Stimulated activated CD8-positive, alpha-beta memory T cell treated with anti-CD3 and anti-CD28 coated beads, Interleukin-15, amount 100 ng/mL, for 4 hours (primary cell): Measurements from ENCODE around the gene CHRM4.

Source experiments
- DNase-seq, 2 donors: peaks; one replicate each; pipeline ENCODE4 v3.0.0-alpha.2; 2020; ENCODE audit warnings: low read depth in 2 of 2

The CHRM4 gene

DNA sequence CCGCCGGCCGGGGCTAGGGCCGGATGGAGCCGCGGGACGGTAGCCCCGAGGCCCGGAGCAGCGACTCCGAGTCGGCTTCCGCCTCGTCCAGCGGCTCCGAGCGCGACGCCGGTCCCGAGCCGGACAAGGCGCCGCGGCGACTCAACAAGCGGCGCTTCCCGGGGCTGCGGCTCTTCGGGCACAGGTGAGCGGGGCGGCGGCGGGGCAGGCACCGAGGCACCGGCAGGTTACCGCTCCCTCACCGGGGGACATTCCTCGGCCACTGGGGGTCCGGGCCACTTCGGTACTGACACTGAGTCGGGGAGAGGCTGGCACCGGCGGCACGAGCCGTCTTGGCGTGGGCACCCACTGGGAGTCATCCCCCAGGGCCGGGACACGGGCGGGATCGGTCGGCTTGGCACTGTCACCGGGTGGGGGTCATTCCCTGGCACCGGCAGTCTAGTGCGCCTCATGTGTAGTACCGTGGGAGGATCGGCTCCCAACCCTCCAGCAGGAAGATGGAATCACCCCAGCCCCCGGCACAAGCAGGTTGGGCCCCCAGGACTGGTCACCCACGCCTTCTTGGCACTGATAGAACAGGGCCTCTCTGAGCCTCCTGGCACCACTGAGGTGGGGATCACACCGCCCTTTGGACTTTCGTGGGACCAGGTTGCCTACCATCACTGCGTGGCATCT, 43.8 kb downstream of the CHRM4 start:
- no peak for DNase-seq

DNA sequence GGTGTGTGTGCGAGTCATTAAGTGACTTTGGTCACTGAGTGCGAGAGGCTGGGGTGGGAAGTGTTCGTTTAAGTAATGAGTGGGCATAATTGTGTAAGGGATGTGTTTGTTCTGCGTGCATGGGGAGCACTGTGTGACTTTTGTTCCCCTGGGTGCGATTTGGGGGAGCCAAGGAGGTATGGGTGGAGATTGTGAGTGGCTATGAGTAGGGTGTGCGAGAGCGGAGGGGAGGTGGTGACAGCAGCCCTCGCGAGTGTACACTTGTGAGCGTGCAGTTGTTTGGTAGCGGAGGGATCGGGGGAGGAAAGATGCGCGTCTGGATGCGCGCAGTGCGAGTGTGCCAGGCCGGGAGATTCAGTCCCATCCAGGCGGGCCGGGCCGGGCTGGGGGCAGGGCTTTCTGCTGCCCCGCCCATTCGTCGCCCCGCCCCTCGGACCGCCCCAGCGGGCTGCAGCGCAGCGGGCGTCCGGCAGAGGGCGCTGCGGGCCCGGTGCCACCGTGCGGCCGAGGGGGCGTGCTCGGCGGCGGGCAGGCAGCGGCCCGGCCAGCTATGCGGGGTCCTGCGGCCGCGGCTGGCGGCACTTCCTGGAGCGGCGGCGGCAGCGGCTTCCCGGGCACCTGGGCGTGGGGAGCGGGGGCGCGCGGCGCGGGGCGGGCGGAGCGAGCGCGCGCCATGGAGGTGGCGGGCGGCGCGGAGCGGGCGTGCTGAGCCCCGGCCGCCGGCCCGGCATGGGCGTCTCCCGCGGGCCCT, 44.5 kb downstream of the CHRM4 start, which contains the start of gene DGKZ:
DGKZ (plus strand) TSS at position 578 of the 751 bp plus-strand sequence. CDS start 197 bp downstream, outside the sequence.
- DNase-seq: peak; percentile 69 to 85

DNA sequence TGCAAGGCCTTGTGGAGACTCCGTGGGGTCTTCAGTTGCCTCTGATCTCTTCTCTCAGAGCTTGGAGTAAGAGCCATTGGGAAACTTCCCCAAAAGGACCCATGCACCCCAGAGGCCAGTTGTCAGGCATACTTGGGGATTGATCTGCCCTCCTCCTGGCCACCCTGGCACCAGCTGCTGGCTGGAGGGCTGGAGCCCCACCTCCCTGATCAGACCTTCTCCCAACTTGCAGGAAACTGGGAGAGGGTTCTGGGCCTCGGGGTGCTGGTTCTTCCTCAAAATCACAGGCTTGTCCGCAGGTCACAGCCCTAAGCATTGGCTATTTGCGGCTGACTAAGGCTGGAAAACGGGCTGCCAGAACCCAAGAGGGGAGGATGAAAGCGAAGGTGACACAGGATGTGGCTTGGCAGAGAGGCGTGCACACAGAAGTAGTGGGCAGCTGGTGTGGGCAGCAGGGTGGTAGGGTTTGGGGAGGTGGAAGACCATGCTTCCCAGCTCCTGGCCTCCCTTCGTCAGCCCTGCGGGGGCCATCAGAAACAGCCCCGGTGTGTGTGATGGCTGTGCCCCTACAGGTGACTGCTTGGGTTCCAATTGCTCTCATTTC, 45.6 kb downstream of the CHRM4 start:
- no peak for DNase-seq

DNA sequence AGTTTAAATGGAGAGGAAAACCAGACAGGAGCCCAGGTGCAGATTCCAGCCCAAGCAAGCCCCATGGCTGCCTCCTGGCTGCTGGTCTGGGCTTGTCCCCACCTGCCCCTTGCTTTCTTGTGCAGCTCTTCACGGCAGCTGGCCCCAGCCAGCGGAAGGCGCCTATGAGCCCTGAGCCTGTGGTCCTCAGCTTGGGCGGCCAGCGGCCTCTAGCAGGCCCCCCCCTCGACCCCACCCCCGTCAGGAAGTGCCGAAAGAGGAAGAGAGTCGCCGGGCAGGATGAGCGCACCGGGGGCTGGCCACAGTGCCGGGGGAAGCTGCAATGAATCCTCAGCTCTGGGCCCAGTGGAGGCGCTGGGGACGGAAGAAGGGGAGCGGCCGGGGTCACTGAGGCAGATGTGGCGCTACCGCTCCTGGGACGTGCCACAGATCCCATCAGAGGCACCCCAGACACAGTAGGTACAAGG, 46.4 kb downstream of the CHRM4 start:
- DNase-seq: no peak

DNA sequence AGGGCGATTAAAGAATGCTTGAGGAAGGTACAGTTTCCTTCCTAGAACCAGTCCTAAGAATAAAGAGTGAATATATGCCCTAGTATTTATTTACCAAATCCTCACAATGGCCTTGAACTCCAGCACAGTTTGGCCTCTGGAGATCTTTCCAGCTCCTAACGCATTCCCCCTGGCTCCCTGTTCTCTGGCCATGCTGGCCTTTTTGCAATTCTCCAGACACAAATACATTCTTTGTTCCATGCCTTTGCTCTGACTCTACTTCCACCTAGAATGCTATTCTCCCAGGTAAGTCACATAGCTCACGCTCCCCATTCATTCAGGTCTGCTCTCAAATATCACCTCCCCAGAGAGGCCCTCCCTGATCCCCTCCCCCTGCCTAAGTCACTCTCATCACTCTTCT, 48.1 kb downstream of the CHRM4 start:
- no peak for DNase-seq

DNA sequence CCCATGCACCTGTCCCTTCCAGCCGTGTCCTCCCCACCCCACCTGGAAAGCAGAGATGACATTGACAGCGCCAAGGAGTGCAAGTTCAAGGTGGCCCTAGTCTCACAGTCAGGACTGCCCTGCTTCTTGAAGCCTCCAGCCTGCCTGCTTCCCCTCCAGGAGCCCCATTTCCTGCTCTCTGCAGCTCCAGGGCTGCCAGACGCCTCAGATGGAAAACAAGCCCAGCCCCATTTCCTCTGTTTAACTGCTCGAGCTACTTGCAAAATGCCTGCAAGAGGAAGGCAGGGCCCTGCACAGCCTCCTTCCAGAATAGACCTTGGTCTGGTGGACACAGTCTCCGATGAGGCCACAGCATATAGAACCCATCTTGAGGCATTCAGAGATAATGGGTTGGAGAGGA, 49.3 kb downstream of the CHRM4 start:
- DNase-seq: no peak

DNA sequence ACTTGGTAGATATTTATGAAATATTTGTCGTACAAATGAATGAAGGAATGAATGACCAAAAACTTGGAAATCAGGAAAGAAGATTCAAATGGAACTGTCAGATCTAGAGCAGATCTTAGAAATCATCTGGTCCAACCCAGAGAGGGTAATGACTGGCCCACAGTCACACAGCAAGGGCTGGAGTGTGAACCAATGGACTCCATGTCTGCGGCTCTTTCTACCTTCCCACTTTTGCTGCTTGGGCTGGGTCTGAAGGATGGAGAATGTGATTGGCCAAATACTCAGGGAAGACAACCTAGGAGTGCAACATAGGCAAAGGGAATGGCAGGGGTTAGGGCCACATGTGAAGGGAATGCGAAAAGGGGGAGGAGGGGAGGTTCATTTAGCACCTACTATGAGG, 50.1 kb downstream of the CHRM4 start:
- no peak for DNase-seq

DNA sequence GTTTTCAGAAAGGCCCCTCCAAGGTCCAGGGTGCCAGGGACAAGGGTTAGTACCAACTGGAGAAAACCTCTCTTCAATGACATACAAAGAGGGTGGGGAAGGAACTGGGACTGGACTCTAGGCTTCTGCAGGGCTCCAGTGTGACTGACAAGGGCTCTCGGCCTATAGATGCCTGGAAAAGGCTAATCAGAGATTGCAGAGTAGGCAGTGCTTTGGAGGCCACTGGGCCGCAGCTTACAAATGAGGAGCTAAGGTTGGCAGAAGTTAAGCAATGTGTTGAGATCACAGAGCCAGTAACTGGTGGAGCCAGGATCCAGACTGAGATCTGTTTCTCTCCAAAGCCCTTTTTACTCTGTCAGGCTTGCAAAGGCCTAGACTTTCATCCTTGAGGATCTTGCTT, 51.8 kb downstream of the CHRM4 start:
- DNase-seq: no peak

DNA sequence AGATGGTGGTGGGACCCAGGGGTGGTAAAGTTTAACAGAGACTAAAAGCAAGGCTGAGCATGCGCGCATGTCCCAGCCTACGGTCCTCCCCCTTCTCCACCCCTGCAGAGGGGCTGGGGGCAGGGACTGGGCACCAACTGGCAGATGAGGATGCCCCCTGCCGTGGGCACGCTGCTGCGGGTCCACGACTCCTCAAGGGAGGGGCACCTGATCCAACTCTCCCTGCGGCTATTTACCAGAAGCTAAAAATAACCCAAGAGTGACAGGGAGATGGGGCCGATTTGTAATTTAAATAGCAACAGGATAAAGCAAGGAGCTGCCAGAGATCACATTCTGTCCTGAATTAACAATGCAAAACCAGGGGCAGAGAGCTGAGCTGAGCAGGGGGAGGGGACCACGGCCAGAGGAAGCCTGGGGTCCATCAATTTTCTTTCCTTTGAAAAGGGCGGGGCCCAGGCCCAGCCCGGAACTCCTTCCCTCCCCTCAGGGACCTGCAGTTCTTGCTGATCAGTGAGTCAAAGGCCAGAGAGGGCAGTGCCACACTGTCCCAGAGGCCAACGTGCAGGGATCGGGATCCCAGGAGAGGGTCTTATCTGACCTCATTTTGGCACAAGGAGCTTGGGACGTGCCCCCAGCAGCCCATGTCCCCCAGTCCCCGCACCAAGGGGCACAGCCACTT, 52.4 kb downstream of the CHRM4 start:
- no peak for DNase-seq

DNA sequence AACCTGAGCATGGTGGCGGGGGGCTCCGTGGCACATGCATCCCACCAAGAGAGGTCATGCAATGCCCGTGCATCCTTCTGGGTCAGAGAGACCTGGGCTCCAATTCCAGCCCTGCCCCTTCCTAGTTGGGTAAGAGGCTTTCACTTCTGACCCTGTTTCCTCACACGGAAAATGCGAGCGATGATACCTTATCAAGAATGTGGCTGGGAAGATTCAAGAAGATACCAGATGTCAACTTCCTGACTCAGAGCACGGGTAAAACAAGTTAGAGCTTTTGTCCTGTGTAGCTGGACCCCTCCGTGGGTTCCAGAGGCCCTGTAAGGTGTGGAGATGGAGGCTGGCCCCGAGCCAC, 53.0 kb downstream of the CHRM4 start:
- no peak for DNase-seq

DNA sequence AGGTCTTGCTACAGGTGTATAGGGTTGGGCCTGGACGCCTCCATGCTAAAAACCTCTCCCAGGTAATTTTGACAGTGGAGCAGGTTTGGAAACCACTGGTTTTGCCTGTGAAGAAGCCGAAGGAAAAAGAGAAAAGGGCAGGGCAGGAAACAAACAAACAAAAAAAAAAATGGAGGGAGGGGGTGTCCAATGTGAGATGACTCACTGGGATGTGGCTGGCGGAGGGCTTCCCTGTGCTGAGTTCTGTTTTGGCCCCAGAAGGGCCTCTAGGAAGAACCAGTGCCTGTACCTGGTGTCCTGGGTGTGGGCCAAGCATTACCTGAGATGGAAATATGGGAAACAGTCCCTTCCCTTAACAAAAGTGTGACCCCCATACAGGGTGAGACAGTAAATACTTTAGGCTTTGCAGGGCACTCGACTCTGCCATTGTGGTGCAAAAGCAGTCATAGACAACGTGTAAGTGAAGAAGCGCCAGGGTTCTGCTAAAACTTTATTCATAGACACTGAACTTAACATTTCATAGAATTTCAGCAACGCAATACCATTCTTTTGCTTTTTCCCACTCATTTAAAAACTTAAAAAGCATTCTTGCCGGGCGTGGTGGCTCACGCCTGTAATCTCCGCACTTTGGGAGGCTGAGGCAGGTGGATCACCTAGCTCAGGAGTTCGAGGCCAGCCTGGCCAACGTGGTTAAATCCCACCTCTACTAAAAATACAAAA, 53.8 kb downstream of the CHRM4 start:
- no peak for DNase-seq

DNA sequence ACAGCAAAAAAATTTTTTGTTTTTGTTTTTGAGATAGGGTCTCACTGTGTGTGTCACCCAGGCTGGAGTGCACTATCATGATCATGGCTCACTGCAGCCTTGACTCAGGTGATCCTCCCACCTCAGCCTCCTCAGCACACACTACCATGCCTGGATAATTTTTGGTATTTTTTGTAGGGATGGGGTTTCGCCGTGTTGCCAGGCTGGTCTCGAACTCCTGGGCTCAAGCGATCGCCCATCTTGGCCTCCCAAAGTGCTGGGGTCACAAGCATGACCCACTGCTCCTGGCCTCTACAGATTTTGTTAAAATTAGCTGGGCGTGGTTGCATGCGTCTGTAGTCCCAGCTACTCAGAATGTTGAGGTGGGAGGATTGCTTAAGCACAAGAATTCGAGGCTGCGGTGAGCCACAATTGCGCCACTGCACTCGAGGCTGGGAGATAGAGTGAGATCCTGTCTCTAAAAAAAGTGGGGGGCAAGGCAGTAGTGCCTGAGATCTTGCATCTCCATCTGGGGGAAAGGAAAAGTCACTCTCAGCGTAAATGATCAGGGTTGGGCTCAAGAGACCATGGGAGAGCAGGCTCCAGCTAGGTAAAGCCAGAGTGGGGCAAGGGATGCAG, 54.9 kb downstream of the CHRM4 start:
- no peak for DNase-seq

DNA sequence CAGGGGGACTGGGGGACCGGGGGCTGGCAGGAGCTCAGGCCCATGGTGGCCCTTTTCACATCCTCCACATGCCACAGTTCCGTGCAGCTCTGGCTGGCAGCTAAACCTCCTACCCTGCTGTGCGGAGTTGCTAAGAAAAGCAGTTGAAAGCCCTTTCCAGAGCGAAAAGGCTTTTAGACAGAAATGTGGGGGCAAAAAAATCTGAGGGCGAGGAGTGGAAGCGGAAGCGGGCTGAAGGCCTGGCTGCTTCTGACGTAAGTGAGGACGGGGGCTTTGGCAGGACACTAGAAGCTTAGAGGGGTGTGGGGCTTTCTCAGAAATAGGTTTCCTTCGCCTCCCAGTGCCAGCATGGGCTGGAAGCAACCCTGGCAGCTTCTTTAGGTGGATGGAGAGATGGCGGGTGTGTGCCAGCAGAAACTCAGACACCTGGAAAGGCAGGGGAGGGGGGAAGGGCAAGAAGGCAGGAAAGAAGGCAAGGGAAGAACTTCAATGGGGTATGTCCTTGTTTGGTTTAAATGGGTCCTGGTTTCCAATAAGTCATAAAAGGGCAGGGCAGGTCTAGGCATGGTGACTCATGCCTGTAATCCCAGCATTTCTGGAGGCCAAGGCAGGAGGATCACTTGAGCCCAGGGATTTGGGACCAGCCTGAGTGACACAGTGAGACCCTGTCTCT, 55.5 kb downstream of the CHRM4 start:
- DNase-seq: no peak

DNA sequence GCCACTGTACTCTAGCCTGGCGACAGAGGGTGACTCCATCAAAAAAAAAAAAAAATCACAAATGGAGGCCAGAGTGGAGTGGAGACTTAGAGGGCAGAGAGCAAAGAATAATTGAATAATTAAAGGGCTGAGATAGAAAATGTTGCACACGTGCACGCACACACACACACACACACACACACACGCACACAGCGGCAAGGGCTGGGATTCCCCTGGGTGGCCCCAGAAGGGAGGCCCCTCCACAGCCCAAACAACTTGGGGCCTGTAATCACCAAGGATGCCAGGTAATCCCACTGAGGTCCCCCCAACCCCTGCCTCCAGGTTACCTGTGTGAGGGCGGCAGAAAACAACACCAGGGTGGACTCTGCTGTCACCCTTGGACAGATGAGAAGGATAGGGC, 56.3 kb downstream of the CHRM4 start:
- DNase-seq: no peak

DNA sequence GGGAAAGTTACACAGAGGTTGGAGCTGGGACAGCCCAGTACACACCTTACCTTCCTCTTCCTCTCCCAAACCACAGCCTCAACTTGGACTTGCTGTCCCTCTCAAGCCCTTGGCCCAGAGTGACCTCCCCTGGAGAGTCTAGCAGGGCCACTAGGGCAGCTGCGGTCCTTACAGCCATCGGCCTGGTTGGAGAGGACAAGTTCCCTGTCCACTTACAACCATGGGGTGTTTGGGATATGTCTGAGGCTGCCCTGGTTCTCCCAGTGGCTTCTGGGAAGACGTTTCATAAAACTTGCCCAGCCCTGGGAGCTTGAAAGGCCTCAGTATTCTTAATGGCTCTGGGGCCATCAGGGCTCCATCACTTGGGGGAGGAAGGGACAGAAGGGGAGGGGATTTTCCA, 57.4 kb downstream of the CHRM4 start:
- DNase-seq: no peak
